ENCODE data around the gene CCN5.

CCN5 gene

DNA sequence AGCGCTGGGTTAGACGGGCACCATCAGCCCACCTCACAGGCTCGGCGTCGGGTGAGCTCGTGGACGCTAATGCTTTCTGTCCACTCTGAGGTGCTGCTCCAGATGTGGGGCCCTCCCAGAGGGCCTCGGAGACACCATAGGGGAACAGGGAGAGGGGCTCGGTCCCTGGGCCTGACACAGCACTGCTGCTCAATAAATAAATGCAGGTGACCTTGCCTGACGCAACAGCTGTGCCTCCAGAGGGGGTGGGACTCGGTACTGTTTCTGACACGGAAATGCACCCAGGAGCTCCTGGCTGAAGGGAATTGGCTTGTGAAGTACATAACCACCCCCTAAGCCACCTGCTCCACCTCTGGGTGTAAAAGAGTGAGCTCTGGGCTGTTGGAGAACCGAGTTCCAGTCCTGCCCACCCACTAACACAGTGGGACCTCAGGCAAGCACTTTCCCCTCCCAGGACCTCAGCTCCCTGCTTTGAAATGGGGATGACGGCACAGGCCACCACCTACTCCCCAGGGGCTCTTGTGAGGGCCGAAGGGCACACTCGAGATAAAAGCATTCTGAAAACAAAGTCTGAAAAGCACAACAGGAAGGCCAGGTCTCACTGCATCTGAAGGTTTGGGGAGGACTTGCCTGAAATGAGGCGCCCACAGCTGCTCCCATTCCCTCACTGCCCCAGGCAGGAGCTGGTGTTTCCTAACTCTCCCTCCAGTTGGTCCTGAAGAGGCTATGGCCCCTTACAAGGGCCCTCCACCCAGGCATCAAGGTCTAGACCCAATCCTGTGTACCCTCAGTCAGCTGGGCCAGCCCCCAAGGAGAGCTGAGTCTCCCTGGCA, 37.1 kb downstream of the CCN5 start:
- no peak for DNase-seq (ENCODE audit: low read depth)
- no peak overlapping the region for H3K4me3 ChIP-seq (ENCODE audit: low read length)
- TF ChIP-seq, protein P1, sequence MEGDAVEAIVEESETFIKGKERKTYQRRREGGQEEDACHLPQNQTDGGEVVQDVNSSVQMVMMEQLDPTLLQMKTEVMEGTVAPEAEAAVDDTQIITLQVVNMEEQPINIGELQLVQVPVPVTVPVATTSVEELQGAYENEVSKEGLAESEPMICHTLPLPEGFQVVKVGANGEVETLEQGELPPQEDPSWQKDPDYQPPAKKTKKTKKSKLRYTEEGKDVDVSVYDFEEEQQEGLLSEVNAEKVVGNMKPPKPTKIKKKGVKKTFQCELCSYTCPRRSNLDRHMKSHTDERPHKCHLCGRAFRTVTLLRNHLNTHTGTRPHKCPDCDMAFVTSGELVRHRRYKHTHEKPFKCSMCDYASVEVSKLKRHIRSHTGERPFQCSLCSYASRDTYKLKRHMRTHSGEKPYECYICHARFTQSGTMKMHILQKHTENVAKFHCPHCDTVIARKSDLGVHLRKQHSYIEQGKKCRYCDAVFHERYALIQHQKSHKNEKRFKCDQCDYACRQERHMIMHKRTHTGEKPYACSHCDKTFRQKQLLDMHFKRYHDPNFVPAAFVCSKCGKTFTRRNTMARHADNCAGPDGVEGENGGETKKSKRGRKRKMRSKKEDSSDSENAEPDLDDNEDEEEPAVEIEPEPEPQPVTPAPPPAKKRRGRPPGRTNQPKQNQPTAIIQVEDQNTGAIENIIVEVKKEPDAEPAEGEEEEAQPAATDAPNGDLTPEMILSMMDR (conservative IDR thresholded peaks at IDR 0.05; ENCODE audit: low read depth, low read length) = no peak

DNA sequence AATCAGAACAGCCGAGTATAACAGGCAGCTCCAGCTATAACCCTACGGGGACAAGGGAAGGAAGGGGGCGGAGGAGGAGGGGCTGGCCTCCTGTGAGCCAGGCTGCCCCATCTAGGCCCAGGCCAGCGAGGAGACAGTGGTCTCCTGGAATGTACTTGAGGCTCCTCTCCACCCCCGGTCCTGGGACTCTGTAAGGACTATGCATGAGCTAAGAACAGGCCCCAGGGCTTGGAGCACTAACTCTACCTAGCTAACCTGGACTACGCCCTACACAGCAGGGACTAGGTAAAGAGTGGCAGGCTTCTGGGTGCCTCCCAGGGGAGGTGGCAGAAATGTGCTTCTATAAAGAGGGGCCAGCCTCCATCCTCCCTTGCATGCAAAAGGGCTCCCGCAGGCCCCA, 39.4 kb downstream of the CCN5 start:
- DNase-seq (ENCODE audit: low read depth) = no peak
- TF ChIP-seq, protein P1 (conservative IDR thresholded peaks at IDR 0.05; ENCODE audit: low read depth, low read length) = no peak
- no peak overlapping the region for H3K4me3 ChIP-seq (ENCODE audit: low read length)

DNA sequence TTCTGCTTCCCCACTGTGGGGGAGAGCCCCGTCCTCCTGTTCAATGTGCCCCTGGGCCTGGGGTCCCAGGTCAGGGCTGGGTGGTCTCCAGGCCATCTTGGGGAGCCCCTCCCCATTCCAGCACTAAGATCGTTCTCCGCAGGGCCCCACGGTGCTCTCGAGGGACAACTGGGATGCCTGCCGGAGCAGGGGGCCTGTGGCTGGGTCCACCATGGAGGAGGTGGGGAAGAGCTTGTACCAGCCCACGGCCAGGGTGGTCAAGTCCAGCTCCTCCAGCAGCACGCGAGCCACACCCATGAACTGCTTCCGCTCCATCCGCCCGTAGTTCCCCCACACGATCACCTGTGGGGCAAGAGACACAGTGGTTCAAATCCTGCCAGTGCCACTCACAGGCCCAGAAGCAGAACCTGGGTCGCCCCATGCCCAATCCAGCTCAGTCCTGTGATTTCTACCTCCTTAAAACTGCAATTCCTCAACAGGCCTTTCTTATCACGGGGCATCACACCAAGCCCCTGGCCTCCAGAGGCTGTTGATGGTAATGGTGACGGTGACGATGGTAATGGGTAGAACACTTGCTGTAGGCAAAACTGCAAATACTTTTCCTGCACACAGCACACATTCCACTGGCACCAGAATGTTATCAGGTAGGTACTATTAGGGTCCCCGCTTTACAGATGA, 41.0 kb downstream of the CCN5 start:
- no peak overlapping the region for H3K4me3 ChIP-seq (ENCODE audit: low read length)
- no peak for DNase-seq (ENCODE audit: low read depth)
- TF ChIP-seq, protein P1 (conservative IDR thresholded peaks at IDR 0.05; ENCODE audit: low read depth, low read length) = no peak

DNA sequence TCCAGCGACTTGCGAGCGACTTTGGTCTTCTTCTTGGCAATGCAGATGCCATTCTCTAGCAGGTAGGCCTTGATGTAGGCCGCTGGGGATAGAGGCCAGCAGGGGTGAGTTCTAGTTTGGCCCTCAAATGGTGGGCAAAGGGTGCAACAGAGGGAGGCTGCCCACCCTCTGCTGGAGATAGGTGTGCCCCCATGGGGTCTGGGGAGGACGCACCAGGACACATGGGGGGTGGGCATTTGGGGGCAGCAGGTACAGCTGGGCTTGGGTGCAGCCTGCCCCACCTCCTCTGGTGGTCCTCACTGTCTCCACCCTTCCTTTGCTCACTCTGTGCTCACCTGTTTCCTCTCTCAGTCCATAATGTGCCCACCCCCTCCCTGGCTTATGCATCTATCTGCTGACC, 41.8 kb downstream of the CCN5 start:
- no peak for DNase-seq (ENCODE audit: low read depth)
- TF ChIP-seq, protein P1 (conservative IDR thresholded peaks at IDR 0.05; ENCODE audit: low read depth, low read length) = no peak
- H3K4me3 ChIP-seq (ENCODE audit: low read length) = no peak overlapping the region

DNA sequence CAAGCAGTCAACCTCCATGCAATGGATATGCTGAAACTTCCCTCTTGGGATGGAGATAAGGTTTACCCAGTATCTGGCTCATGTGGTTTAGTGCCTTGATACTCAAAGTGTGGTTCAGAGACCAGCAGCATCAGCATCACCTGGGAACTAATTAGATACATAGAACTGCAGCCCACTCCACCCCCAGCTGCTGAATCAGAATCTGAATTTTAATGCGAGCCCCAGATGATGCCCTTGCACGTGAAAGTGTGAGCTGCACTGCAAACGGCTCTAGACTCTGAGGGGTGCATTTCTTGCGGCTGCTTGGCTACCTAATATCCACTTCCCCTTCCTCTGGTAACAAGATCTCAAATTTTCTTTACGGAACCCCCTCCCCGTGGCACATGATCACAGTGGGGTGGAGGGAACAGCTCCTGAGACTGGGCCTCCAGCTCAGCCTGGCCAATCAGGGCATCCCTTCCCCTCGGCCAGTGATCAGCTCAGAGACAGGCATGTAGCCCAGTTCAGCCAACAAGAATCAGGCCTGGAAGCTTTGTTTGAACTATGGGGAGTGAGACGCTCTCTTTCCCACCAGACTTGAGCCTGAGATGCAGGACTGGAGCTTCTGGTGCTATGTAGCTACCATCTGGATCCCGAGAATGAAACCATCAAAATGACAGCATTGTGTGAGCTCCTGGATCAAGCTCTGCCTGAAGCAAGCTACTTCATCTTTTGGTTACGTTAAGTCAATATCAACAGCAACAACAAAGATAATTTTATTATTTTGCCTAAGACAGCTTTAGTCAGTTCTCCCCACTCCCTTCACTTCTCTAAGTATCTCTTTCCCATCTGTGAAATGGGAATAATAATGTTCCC, 43.3 kb downstream of the CCN5 start:
- no peak for DNase-seq (ENCODE audit: low read depth)
- TF ChIP-seq, protein P1 (conservative IDR thresholded peaks at IDR 0.05; ENCODE audit: low read depth, low read length) = no peak
- no peak overlapping the region for H3K4me3 ChIP-seq (ENCODE audit: low read length)

DNA sequence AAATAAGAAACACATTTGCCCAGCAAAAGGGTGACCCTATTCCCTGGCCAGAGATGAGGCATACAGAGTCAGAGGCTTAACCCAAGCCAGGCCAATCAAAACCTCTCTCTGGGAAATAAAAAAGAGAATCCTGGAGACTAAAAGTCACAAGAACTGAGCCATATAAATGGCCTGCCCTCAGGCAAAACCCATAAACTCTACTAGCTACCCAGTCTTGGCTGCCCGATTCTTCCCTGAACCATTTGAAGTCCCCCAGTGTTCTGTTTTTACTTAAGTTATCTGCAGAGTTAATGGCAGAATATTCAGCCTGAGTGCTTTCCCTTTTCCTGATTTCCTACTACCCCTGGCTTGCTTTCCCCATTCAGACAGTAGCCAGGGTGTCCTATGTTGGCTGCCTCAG, 44.4 kb downstream of the CCN5 start:
- TF ChIP-seq, protein P1 (conservative IDR thresholded peaks at IDR 0.05; ENCODE audit: low read depth, low read length) = no peak
- no peak overlapping the region for H3K4me3 ChIP-seq (ENCODE audit: low read length)
- no peak for DNase-seq (ENCODE audit: low read depth)
